MM.1S (cell line): ENCODE data around the gene HPCAL1.

Experiments
- DNase-seq: peaks from one replicate; pipeline ENCODE4 v3.0.0-alpha.2; 2015
- H2AFZ ChIP-seq: fragments of 300-600 bp; sonication (generic); 2 replicates; pipeline ENCODE4 v1.6.0; 2016; ENCODE audit warnings: antibody characterized with exemption, low read length
- H3F3A ChIP-seq: fragments of 300-600 bp; sonication (generic); 2 replicates; pipeline ENCODE4 v1.6.1; 2016; ENCODE audit warnings: mild to moderate bottlenecking, antibody characterized with exemption, low read length, moderate library complexity, mixed read lengths; ENCODE audit not compliant: insufficient read depth
- H3K27ac ChIP-seq: fragments of 300-600 bp; sonication (generic); 2 replicates; pipeline ENCODE4 v1.5.1; 2016; ENCODE audit warnings: mild to moderate bottlenecking, low read length
- H3K27me3 ChIP-seq: fragments of 300-600 bp; sonication (generic); replicated peaks from 2 replicates; pipeline ENCODE4 v1.6.0; 2016; ENCODE audit warnings: low read length; ENCODE audit not compliant: insufficient read depth
- H3K36me3 ChIP-seq: fragments of 300-600 bp; sonication (generic); replicated peaks from 2 replicates; pipeline ENCODE4 v1.6.1; 2016; ENCODE audit warnings: mild to moderate bottlenecking, low read length, mixed read lengths; ENCODE audit not compliant: insufficient read depth
- H3K4me1 ChIP-seq: fragments of 300-600 bp; sonication (generic); 2 replicates; pipeline ENCODE4 v1.6.1; 2016; ENCODE audit warnings: low read length, mixed read lengths
- H3K4me2 ChIP-seq: fragments of 300-600 bp; sonication (generic); 2 replicates; pipeline ENCODE4 v1.6.0; 2016; ENCODE audit warnings: low read depth, low read length
- H3K4me3 ChIP-seq: fragments of 300-600 bp; sonication (generic); 2 replicates; pipeline ENCODE4 v1.5.1; 2016; ENCODE audit warnings: low read length, mixed read lengths
- H3K79me2 ChIP-seq: fragments of 300-600 bp; sonication (generic); 2 replicates; pipeline ENCODE4 v1.6.1; 2016; ENCODE audit warnings: mixed run types, low read length, mixed read lengths
- H3K9ac ChIP-seq: fragments of 300-600 bp; sonication (generic); 2 replicates; pipeline ENCODE4 v1.6.1; 2016; ENCODE audit warnings: low read length, mixed read lengths
- H3K9me2 ChIP-seq: fragments of 300-600 bp; sonication (generic); replicated peaks from 2 replicates; pipeline ENCODE4 v1.6.1; 2016; ENCODE audit warnings: mild to moderate bottlenecking, low read length, mixed read lengths; ENCODE audit not compliant: insufficient read depth
- H3K9me3 ChIP-seq: fragments of 300-600 bp; sonication (generic); replicated peaks from 2 replicates; pipeline ENCODE4 v1.6.1; 2016; ENCODE audit warnings: mild to moderate bottlenecking, low read length, mixed read lengths; ENCODE audit not compliant: insufficient read depth
- H4K20me1 ChIP-seq: fragments of 300-600 bp; sonication (generic); 2 replicates; pipeline ENCODE4 v1.6.1; 2016; ENCODE audit warnings: mild to moderate bottlenecking, low read length, moderate library complexity, mixed read lengths; ENCODE audit not compliant: insufficient read depth
- CTCF ChIP-seq: fragments of 300-600 bp; sonication (generic); IDR thresholded peaks from 2 replicates; pipeline ENCODE4 v1.5.1; 2016; ENCODE audit warnings: antibody characterized with exemption, low read length, mixed read lengths
- EZH2 ChIP-seq: fragments of 300-600 bp; sonication (generic); optimal IDR thresholded peaks from 2 replicates; pipeline ENCODE3; 2017; ENCODE audit warnings: low read depth, mild to moderate bottlenecking, antibody characterized with exemption, low read length, mixed read lengths
- EZH2phosphoT487 ChIP-seq: fragments of 300-600 bp; sonication (generic); IDR thresholded peaks from 2 replicates; pipeline ENCODE4 v1.6.1; 2018; ENCODE audit warnings: antibody characterized with exemption, low read length

Gene HPCAL1

GRCh38 chr2:10465910-10466309, 163.2 kb downstream of the HPCAL1 start:
- Histone ChIP-seq H3K4me3 (no peak overlapping the region), H3K9ac (no peak overlapping the region), H3K27ac (no peak overlapping the region), H3F3A (no peaks in the 10 kb centered on the region), H2AFZ (no peak overlapping the region), H4K20me1 (no peaks in the 10 kb centered on the region), H3K4me2 (no peak overlapping the region), H3K9me2 (no peaks in the 10 kb centered on the region), H3K9me3 (no peaks in the 10 kb centered on the region), H3K4me1 (no peaks in the 10 kb centered on the region), H3K79me2 (no peaks in the 10 kb centered on the region), H3K36me3 (no peaks in the 10 kb centered on the region), H3K27me3 (no peaks in the 10 kb centered on the region)
- DNase-seq = no peak
- no peak for TF ChIP-seq CTCF
- TF ChIP-seq EZH2 = no peak
- TF ChIP-seq EZH2phosphoT487 = no peak

- DNase-seq = no peak
- no peak overlapping the region for H3K4me2 ChIP-seq
- no peak overlapping the region for H3K4me3 ChIP-seq
- no peaks in the 10 kb centered on the region for H3F3A ChIP-seq
- TF ChIP-seq EZH2 (no peak), CTCF (no peak), EZH2phosphoT487 (no peak)
- no peak overlapping the region for H3K9ac ChIP-seq
- no peak overlapping the region for H3K27ac ChIP-seq
- no peaks in the 10 kb centered on the region for H3K4me1 ChIP-seq
- no peaks in the 10 kb centered on the region for H4K20me1 ChIP-seq
- no peaks in the 10 kb centered on the region for H3K9me2 ChIP-seq
- H3K79me2 ChIP-seq = no peaks in the 10 kb centered on the region
- H3K9me3 ChIP-seq = no peaks in the 10 kb centered on the region
- H2AFZ ChIP-seq = no peak overlapping the region
- no peaks in the 10 kb centered on the region for H3K27me3 ChIP-seq
- no peaks in the 10 kb centered on the region for H3K36me3 ChIP-seq
These were observed 164.1 kb downstream of the HPCAL1 start for GRCh38 chr2:10466801-10467200.

- Histone ChIP-seq H3K4me3 (no peak overlapping the region), H3K36me3 (no peaks in the 10 kb centered on the region), H3K9ac (no peak overlapping the region), H4K20me1 (no peaks in the 10 kb centered on the region), H3K4me1 (no peaks in the 10 kb centered on the region), H2AFZ (no peak overlapping the region), H3F3A (no peaks in the 10 kb centered on the region), H3K4me2 (no peak overlapping the region), H3K79me2 (no peaks in the 10 kb centered on the region), H3K9me2 (no peaks in the 10 kb centered on the region), H3K27me3 (no peaks in the 10 kb centered on the region), H3K27ac (no peak overlapping the region), H3K9me3 (no peaks in the 10 kb centered on the region)
- TF ChIP-seq EZH2 = no peak
- no peak for TF ChIP-seq EZH2phosphoT487
- TF ChIP-seq CTCF = no peak
- DNase-seq = no peak
These were observed 164.7 kb downstream of the HPCAL1 start for GRCh38 chr2:10467401-10467800.
